DMS53 treated with DMSO at 0.1 percent for 48 hours (cell line): ENCODE results near the gene METTL14.
"Not testable (repeated sequence)": the region's sequence is repeated elsewhere in the genome, so short reads cannot be mapped to it uniquely, and the experiment has no call there.

Source experiments
- DNase-seq: peaks from one replicate; lab custom pipeline; 2025; ENCODE audit not compliant: unreplicated experiment; lab: John Stamatoyannopoulos, UW

METTL14 gene

GRCh38 chr4:118684873-118685811, at the start of gene METTL14:
METTL14 (plus strand) TSS chr4:118685392; CDS start chr4:118685535, 143 bp downstream.
- peak; percentile 69 for DNase-seq

GRCh38 chr4:118636126-118636525, 49.1 kb upstream of the METTL14 start:
- DNase-seq = not testable (repeated sequence)

- not testable (repeated sequence) for DNase-seq
Measured at GRCh38 chr4:118664665-118665064, 20.5 kb upstream of the METTL14 start.

- not testable (repeated sequence) for DNase-seq
Measured at GRCh38 chr4:118669220-118669619, 16.0 kb upstream of the METTL14 start.

- not testable (repeated sequence) for DNase-seq
Measured at GRCh38 chr4:118670968-118671367, 14.2 kb upstream of the METTL14 start.

GRCh38 chr4:118676128-118676527, 9.1 kb upstream of the METTL14 start:
- no peak for DNase-seq

- no peak for DNase-seq
Measured at GRCh38 chr4:118680808-118681207, 4.4 kb upstream of the METTL14 start.

GRCh38 chr4:118682928-118683327, 2.3 kb upstream of the METTL14 start:
- DNase-seq = peak; percentile 2

- peak; percentile 26 for DNase-seq
Measured at GRCh38 chr4:118683513-118683912, 1.7 kb upstream of the METTL14 start.

- DNase-seq = no peak
Measured at GRCh38 chr4:118703118-118703517, 17.9 kb downstream of the METTL14 start.

GRCh38 chr4:118711052-118711451, 25.9 kb downstream of the METTL14 start:
- no peak for DNase-seq

GRCh38 chr4:118712872-118713271, 27.7 kb downstream of the METTL14 start:
- DNase-seq = no peak

GRCh38 chr4:118714682-118715081, 29.5 kb downstream of the METTL14 start:
- no peak for DNase-seq

- DNase-seq = no peak
Measured at GRCh38 chr4:118716304-118716703, 31.1 kb downstream of the METTL14 start.

GRCh38 chr4:118718511-118719170, 33.4 kb downstream of the METTL14 start:
- DNase-seq = no peak

- DNase-seq = no peak
Measured at GRCh38 chr4:118721752-118722151, 36.6 kb downstream of the METTL14 start.

GRCh38 chr4:118723369-118723768, 38.2 kb downstream of the METTL14 start:
- DNase-seq = no peak

- DNase-seq = no peak
Measured at GRCh38 chr4:118727360-118727759, 42.2 kb downstream of the METTL14 start.

GRCh38 chr4:118729287-118730286, 44.4 kb downstream of the METTL14 start:
- no peak for DNase-seq

GRCh38 chr4:118730683-118731082, 45.5 kb downstream of the METTL14 start:
- no peak for DNase-seq
